HG03342 (cell line): ENCODE measurements around the gene FHIT.

Source experiments
- ATAC-seq: cut with Tn5 transposase; IDR thresholded peaks from one replicate; pipeline ENCODE4 v1.9.1; 2021; ENCODE audit warnings: mild to moderate bottlenecking, moderate library complexity; ENCODE audit not compliant: unreplicated experiment

The FHIT gene

DNA sequence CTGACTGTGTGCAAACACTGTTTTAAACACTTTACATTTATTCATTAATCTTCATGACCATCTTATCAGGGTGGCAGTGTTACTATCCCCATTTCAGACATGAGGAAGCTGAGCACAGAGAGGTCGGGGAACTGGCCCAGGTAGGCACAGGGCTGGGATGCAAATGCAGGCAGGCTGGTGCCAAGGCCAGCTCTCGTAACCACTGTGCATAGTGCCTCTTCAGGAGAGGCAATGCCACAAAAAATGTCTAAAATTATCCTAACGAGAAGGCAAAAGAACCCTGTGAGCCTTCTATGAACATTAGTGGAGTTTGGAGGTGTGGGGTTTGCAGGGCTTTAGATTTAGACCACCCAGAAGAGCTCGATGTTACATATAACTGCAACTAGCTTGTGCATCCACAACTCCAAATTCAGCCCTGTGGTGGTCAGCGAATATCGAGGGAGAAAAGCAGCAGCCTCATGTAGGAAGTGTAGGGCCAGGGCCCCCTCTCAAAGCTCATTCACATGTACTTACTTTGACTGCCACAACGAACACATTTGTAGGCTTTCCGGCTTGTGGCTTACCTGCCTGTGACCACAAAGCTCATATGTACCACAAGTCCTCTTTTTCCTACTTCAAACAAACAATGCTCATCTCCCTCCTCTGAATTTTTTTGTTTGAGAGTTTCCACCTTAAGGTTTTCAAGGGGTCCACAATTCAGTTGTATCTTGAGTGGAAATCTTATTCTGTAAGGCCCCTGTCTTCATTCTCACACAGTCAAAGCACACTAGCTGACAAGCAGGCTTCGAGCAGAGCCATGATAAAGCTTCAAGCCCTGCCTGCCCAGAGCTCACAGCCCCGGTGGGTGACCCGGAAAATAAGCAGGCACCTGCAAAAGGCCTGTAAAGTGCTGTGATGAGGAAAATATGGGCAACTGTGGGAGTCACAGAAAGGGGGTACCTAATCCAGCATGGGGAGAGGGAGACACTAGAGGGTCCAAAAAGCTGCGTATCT lies 1478.5 kb downstream of the FHIT start:
- ATAC-seq = no peak

DNA sequence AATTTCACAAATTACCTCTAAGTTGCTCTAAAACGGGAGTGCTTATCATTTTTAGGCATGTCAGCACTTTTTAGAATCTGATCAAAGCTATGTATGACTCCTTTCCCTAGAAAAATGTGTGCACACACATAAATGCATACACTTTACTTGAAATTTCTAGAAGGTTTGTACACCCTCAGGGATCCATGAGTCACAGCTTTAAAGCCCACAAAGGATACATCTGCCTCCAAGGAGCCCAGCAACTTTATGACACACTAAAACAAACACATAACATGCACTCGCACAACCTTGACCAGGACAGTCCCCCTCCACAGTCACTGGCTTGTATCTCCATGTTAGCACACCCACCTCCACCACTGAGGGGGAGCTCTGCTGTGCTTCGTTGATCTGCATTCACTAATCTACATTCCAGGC lies 1479.5 kb downstream of the FHIT start:
- no peak for ATAC-seq

DNA sequence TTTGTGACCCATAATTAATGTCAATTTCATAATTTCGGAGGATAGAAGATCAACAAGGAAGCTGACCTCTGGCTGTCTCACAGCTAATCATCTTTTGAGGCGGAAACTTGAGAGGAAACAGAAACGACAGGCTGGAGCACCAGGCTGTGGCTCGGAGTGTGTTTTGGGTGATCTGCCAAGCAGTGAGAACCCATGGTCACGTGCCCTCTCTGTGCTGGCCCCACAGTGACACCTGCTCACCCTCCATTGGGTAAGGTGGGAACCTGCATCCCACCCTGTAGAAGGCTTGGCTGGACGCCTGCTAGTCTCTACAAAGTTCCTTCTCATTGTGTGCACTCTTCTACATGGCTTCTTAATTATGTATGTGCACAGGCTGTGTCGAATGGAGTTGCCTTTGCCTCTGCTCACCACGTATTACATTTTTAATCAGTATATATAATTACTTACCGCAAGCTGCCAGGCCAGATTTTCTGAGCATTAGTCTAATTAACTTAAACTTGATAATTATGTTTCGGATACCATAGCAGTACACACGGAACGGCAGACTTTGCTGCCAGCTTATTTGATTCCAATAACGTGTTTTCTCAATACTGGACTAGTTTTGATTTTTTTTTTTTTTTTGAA lies 1482.0 kb downstream of the FHIT start:
- no peak for ATAC-seq

DNA sequence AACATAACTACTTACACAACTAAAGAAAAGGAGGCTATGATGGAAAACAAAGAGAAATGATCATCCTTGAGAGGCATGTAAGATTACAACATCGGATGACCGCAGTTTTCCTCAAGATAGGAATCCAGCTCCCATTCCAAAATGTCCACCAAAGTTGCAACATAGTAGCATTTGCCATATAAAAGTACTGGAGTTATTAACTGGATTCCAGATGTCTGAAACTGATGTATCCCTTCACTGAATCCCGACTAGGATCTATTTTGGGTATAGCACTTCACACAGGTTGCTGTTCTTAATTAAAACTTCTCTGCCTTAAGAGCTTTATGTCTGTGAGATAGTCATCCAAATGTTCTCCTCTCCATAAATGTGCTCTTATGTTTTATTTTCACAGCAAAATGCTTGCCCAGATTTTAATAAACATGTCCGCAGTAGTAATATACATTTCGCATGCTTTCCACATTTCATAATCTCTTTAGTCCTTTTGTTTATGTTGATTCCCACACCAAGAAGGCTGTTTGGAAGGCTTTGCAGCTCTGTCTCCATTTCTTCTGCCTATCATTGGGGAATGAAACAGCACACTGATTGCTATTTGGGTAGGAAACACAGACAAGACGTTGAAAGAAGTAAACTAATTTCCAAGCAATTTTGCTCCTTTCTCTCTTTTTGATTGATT lies 1484.9 kb downstream of the FHIT start:
- no peak for ATAC-seq

GRCh38 chr3:59764171-59764570 lies 1487.1 kb downstream of the FHIT start:
- ATAC-seq = no peak

DNA sequence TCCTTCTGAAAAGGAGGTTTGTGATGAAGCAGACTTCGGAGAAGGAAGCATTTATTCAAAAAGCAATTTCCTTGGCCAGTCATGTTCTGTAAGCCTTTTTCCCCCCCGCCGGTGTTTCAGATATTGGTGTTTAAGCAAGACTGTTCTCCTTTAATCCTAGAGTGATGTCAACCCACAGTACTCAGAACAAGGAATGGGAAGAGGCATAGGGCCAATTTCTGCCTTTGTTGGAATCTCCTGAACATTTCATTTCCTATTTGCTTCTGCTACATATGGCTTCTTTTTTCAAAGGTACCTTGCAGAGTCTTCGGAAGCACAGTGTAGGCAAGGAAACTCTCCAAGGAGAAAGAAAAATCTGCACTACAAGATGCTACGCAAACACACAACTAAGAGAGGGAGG lies 1488.3 kb downstream of the FHIT start:
- ATAC-seq = no peak

GRCh38 chr3:59759298-59760031 lies 1491.8 kb downstream of the FHIT start:
- no peak for ATAC-seq

DNA sequence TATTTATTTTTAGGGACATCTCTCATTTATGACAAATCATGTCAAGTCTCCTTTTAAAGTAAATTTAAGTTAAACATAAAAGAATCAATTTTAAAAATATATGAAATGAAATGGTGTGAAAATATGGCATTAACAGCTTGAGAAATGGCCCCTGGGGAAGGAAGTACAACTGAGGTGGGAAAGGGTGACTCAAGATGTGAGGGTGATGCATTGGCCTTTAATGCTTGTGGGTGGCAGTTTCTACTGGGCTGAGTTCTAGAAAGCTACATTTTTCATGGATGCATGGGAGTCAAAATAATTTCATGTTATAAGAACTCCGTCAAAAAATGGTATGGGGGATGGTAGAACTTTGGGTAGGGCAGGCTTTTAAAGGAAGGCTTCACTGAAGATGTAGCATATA lies 1492.6 kb downstream of the FHIT start:
- ATAC-seq = no peak

GRCh38 chr3:59756934-59757333 lies 1494.3 kb downstream of the FHIT start:
- no peak for ATAC-seq

GRCh38 chr3:59754456-59755129 lies 1496.7 kb downstream of the FHIT start:
- ATAC-seq = no peak

DNA sequence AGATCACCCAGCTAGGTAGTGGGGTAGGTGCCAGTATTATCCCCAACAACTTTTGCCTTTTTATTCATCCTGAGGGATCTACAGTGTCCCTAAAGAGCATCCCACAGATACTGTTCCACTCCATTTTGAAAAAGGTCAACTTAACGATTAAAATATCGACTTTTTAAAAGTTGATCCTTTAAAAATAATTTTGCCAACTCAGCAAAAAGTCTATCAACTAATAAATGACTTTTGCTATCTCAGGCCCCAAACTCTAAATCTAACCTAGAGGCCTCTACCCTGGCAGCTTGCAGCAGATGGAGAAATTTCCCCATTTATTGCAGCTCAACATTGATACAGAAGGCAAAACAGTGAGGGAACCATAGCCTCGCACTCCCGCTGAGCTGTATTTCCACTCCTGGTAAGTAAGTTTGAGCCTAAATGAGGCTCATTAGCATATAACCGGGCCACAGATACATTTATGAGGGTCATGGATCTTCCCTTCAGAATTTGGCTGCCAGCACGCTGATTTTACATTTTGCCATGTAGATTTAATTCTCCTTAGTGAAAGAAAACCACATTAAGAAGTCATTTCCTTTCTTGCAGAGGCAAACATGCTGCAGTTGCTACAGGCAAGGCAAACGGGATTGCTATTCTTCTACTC lies 1497.3 kb downstream of the FHIT start:
- ATAC-seq = no peak

GRCh38 chr3:59752925-59753324 lies 1498.3 kb downstream of the FHIT start:
- no peak for ATAC-seq

DNA sequence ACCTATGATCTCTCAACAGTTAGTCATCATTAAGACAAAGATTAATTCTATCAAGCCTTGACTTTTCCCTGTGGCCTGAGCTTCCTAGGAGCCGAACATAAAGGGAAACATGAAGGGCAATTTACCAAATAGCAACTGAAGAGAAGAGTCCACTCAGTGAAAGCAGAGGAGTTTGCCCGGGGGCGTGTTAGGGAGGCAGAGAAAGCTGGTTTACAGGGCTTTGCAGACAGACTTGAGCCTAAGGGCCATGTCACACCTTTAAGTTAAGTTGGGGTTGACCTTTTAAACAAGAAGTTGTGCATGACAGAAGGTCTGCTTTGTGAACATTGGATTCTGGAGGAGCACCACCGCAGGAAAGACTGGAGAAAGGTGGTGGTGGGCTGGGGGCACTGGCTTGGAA lies 1499.6 kb downstream of the FHIT start:
- no peak for ATAC-seq

DNA sequence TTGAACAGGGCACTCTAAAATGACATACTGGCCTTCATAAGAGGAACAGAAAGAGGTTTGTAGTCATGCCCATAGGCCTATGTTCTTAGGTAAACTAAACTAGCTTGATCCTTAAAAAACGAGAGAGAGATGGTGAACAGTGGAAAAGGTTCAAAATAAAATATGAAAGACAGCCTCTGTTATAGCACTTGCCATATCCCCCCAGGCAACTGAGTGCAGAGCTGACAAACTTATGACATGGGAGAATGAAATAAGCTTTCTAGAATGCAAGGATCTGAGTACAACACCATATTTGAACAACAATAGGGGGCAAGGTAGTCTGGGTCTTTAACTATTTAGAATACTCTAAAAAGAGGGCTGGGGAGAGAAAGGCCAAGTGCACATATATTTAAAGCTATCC lies 1500.9 kb downstream of the FHIT start:
- ATAC-seq = no peak

GRCh38 chr3:59749291-59749690 lies 1502.0 kb downstream of the FHIT start:
- ATAC-seq = no peak

DNA sequence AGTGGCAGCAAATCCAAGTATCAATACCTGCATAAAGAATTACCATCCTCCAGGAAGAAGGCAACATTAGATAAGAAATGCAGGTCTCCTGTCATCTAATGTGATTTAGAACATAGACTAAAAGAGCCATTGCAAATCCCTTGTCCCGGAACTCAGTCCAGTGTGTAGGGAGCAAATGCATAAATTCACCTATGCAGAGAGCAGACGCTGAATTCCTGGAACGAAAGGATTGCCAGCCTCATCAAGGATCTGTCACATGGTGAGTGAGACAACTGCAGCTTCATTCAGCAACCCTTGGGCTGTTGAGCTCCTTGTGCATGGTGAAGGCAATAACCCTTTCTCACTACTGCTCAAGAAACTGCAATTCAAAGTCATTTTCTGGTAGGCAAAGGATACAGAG lies 1504.7 kb downstream of the FHIT start:
- no peak for ATAC-seq

GRCh38 chr3:59737241-59737640 lies 1514.0 kb downstream of the FHIT start:
- ATAC-seq = no peak

DNA sequence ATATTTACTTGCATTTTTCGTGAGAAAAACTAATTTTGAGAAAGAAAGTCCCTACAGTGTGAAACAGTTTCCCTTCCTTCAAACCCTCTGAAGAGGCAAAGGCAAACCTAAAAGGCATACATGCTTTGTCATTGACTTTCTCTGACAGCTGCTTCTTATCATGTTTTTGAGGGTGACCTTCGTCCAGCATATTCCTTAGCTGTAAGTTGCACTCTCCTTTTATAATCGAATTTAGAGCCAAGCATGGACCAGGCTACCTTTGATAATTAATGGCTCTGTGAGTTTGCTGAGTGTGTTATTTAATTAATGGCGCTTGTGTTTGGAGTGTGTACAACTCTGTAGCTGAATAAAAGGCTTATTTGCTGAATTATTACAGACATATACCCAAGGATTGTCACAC lies 1517.2 kb downstream of the FHIT start:
- ATAC-seq = no peak

GRCh38 chr3:59733041-59733809 lies 1518.0 kb downstream of the FHIT start:
- no peak for ATAC-seq
